Measurements from ENCODE around the gene MED25.

MED25 gene

DNA sequence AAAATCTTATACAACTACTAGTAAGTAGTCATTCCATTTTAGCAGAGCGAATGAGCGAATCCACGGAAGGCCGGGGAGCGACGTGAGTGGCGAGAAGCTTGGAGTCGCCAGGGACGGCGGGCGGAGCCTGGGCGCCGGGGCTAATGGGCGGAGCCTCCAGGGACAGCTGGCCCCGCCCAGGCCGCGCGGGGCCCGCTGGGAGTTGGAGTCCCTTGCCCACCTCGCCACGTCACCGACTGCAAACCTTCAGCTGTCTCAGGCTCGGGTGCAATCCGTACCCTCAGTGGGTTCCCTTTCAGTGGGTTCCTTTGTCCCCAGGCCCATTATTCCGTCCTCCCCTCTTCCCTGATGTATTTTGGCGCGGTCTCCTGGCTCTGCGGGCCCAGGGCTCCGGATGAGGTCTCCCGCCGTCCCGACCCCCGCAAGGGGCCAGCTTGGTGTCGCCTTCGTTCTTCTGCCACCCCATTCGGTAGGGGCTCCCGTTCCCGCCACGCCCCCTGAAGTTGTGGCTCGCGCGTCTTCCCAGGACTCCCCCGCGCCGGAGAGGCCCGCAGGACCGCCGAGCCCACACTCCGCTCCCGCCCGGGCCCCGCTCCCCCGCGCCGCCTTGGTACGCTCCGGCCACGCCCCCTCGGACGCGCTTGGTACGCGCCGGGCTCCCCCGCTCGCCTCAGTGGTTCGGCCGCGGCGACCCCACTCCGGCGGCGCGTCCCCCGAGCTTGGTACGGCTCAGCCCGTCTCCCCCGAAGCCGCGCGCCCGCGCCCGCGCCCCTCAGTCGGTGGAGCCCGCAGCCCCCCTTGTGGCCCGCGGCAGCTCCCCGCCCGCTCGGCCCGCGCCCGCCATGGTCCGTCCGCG, 32.6 kb downstream of the MED25 start, which contains the start of gene PTOV1:
TSS of gene PTOV1 (plus strand) at position 673 of the 856 bp plus-strand sequence.
- no peaks in the 10 kb centered on the region for H3K27me3 Mint-ChIP-seq
- peak; percentile 94 for DNase-seq
- peaks cover 45% of the 10 kb centered on the region for H3K4me1 Mint-ChIP-seq (ENCODE audit: low read depth)
- H3K4me3 Mint-ChIP-seq: peak within 1 kb of the TSS; percentile 85
- peaks cover 10% of the 10 kb centered on the region for H3K9me3 Mint-ChIP-seq
- H3K36me3 Mint-ChIP-seq (ENCODE audit: low read depth): peaks cover 25% of the 10 kb centered on the region
- H3K27ac Mint-ChIP-seq: peak within 1 kb of the TSS; percentile 97

DNA sequence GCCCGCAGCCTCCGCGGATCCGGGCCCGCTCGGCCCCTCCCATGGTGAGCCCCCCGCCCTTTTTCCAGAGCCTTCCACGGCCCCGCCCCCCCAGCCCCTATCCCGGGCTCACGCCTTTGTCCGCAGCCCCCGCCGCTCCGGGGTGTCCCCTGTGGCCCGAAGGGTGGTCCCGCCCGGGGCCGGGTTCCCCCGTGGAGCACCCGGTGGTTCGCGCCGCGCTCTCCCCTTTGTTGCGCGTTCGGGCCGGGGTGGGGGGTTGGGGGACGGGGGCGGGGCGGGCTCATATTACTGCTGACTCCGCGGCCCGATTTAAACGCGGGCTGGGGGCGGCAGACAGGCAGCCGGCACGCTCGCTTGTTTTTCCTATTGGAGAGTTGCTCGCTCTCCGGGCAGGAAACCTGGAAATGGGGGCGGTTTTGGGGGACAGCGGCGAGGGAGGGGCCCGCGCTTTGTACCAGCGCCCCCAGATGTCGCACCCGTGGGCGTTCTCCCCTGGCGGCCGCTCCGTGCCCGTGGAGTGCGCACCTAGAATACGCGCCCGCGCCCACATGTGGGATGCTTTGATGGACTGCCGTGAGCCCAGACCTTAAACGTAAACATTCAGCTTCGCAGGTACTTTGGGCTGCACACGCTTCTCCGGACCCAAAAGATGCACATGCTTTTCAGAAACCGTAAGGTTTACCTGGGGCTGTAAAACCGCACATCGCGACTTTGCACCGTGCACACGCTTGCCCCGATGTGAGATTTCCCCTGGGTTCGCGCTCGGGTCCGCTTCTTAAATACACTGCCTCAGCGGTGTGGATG, 33.6 kb downstream of the MED25 start:
- peak; percentile 53 for DNase-seq
- no peaks in the 10 kb centered on the region for H3K27me3 Mint-ChIP-seq
- H3K36me3 Mint-ChIP-seq (ENCODE audit: low read depth): peaks cover 34% of the 10 kb centered on the region
- H3K27ac Mint-ChIP-seq: peak overlapping the region; percentile 75
- H3K4me1 Mint-ChIP-seq (ENCODE audit: low read depth): peaks cover 45% of the 10 kb centered on the region
- H3K9me3 Mint-ChIP-seq: peaks cover 10% of the 10 kb centered on the region
- H3K4me3 Mint-ChIP-seq: peak overlapping the region; percentile 76

DNA sequence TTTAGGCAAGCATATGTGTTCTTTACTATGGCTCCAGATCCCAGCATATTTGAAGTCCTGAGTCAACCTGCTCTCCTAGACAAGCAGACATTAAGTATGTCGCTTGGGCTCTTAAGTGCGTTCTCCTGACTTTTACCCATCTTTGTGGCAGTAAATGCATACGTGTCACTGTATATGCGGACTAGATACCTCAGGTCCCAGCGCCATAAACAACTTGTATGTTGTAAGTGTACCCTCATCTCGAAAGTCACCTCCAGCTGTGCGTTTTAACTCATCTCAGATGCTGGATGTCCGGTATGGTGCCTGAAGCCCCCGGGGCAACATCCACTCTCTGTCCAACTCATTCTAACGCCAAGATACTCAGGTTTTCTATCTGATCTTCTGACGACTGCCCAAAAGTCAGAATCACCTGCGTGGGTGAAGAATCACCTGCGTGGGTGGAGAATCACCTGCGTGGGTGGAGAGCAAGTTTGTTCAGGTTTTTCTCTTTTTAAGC, 34.6 kb downstream of the MED25 start:
- H3K36me3 Mint-ChIP-seq (ENCODE audit: low read depth): peaks cover 44% of the 10 kb centered on the region
- H3K4me1 Mint-ChIP-seq (ENCODE audit: low read depth): peaks cover 43% of the 10 kb centered on the region
- peak overlapping the region; percentile 75 for H3K27ac Mint-ChIP-seq

DNA sequence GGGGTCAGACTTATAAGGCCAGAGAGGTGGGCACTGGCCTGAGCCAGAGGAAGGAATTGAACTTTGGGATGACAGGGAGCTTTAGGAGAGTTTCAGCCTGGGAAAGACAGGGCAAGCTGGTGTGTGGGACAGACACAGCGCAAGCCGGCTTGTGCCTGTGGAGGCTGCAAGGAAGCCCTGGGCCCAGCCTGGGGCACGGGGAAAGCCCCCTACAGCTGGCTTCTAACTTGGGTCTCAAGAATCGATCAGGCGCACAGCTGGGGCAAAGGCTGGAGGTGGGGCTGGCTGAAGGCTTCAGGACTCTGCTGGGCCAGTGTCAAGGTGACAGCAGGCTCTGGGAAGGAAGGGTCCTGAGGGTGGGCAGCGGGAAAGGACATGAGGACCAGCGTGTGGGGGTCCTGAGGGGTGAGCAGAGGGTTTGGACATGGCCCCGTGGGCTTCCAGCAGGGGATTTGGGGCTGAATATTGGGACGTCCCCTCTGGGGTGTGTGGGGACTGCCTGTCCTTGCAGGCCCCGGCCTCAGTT, 35.8 kb downstream of the MED25 start:
- no peaks in the 10 kb centered on the region for H3K27me3 Mint-ChIP-seq
- H3K27ac Mint-ChIP-seq: peak overlapping the region; percentile 59
- H3K36me3 Mint-ChIP-seq (ENCODE audit: low read depth): peaks cover 57% of the 10 kb centered on the region
- H3K9me3 Mint-ChIP-seq: peaks cover 9% of the 10 kb centered on the region
- peaks cover 33% of the 10 kb centered on the region for H3K4me1 Mint-ChIP-seq (ENCODE audit: low read depth)
- peak overlapping the region; percentile 8 for H3K4me3 Mint-ChIP-seq
- peak; percentile 35 for DNase-seq

More for the DNA sequence above, 34.6 kb downstream of the MED25 start:
- Mint-ChIP-seq H3K4me3 (peak overlapping the region; percentile 76), H3K27me3 (no peaks in the 10 kb centered on the region), H3K9me3 (peaks cover 10% of the 10 kb centered on the region)
- no peak for DNase-seq

DNA sequence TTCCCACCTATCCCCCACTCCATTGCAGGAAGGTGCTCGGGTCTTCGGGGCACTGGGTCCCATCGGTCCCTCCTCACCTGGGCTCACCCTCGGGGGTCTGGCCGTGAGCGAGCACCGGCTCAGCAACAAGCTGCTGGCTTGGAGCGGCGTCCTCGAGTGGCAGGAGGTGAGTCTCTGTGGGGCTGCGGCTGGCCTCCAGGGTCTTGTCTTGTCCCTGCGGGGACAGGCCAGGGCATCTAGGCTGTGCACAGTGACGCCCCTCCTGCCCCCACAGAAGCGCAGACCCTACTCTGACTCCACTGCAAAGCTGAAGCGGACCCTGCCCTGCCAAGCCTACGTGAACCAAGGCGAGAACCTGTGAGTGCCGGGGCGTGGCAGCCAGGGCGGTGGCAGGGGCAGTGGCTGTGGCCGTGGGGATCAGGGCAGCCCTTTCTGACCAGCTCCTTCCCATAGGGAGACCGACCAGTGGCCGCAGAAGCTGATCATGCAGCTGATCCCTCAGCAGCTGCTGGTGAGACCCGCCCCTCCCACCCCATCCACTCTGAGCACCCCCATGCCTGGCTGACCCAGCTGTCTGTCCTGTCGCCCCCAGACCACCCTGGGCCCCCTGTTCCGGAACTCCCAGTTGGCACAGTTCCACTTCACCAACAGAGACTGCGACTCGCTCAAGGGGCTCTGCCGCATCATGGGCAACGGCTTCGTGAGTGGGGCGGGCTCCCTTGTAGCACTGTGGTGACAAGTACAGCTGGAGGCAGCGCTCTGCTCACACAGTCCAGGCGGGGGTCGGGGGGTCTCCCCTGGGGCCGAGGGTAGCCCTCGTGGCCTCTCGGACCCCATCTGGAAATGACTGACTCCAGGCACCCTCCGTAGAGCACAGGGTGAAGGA, 36.5 kb downstream of the MED25 start:
- H3K27ac Mint-ChIP-seq: no peak overlapping the region
- DNase-seq: peak; percentile 40
- peaks cover 5% of the 10 kb centered on the region for H3K9me3 Mint-ChIP-seq
- peaks cover 28% of the 10 kb centered on the region for H3K4me1 Mint-ChIP-seq (ENCODE audit: low read depth)
- H3K27me3 Mint-ChIP-seq: no peaks in the 10 kb centered on the region
- no peak overlapping the region for H3K4me3 Mint-ChIP-seq
- peaks cover 64% of the 10 kb centered on the region for H3K36me3 Mint-ChIP-seq (ENCODE audit: low read depth)

DNA sequence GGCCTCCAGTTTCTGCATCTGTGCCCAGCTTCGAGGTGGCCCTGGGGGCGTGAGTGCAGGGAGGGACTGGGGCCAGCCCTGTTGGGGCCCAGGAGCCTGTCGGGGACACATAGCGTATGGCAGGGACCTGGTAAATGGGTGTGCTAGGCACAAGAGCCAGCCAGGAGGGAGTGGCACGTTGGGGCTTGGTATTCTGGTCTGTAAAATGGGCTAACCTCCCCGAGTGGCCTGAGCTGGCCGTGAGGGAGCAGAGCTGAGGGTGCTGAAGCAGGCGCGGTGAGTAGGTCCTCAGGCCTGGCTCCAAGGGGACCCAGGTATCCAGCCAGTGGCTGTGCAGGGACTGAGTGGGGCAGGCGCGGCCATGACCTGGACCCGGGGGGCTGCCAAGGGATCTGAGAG, 37.2 kb downstream of the MED25 start:
- Mint-ChIP-seq H3K36me3 (ENCODE audit: low read depth) (peaks cover 64% of the 10 kb centered on the region), H3K4me1 (ENCODE audit: low read depth) (peaks cover 21% of the 10 kb centered on the region), H3K9me3 (no peaks in the 10 kb centered on the region), H3K4me3 (peak overlapping the region; percentile 23), H3K27me3 (no peaks in the 10 kb centered on the region), H3K27ac (peak overlapping the region; percentile 88)
- no peak for DNase-seq

DNA sequence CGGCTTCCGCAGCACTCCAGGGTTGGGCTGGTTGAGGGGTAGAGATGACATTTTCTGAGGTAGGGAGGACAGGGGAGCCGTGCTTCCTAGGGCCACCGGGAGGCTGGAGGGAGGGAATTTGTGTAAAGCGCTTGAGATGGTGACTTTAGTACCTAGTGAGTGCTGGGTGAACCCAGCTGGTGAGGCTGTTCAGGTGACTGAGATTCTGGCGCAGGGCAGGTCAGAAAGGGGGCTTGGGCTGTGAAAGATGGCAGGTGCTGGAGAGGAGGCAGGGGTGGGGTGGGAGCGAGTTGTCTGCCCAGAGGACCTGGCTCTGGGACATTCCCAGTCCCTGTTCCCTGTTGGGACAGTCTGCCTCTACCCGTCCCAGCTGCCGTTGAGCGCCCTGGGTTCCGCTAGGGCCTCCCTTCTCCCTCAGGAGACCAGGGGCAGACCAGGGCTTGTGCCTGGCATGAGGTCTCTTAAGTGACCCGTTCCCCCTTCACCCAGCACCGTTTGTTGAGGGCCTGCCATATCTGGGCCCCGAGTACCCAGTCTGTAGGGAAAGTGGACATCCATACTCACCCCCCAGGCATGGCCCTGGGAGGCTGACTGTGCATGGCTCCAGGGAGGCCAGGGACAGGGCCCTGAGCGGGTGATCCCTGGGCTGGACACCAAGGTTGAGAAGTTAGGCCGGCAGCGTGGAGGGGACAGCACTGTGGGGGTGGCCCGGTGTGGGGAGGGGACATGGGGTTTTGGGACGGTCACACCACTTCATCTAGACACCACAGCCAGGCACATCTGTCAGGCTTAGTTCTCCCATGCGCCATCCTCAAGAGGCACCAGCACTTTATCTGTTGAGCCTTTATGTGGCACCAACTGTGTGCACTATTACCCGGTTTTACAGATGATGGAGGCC, 37.8 kb downstream of the MED25 start:
- H3K27me3 Mint-ChIP-seq: no peaks in the 10 kb centered on the region
- peaks cover 68% of the 10 kb centered on the region for H3K36me3 Mint-ChIP-seq (ENCODE audit: low read depth)
- H3K4me1 Mint-ChIP-seq (ENCODE audit: low read depth): peaks cover 21% of the 10 kb centered on the region
- DNase-seq: peak; percentile 34
- H3K9me3 Mint-ChIP-seq: no peaks in the 10 kb centered on the region
- peak overlapping the region; percentile 23 for H3K4me3 Mint-ChIP-seq
- H3K27ac Mint-ChIP-seq: peak overlapping the region; percentile 88

DNA sequence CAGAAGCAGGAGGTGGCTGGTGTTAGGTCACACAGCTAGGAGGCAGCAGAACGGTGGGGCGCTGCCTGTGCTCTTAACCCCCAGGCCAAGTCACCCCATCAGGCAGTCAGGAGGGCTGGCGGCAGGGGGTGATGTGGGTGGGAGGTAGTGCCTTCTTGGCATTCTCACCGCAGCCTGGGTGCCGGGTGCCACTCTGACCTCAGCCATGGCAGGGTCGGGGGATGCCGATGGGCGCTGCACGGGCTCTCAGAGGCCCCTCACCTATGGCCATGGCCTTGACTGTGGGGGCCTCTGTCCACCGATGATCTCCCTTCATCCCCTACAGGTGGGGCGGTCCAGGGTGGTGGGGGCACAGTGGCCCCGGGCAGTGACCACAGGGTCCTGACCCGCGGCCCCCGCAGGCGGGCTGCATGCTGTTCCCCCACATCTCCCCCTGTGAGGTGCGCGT, 38.5 kb downstream of the MED25 start:
- peak overlapping the region; percentile 88 for H3K27ac Mint-ChIP-seq
- peaks cover 21% of the 10 kb centered on the region for H3K4me1 Mint-ChIP-seq (ENCODE audit: low read depth)
- no peaks in the 10 kb centered on the region for H3K9me3 Mint-ChIP-seq
- H3K4me3 Mint-ChIP-seq: no peak overlapping the region
- no peak for DNase-seq
- H3K36me3 Mint-ChIP-seq (ENCODE audit: low read depth): peaks cover 72% of the 10 kb centered on the region
- H3K27me3 Mint-ChIP-seq: no peaks in the 10 kb centered on the region

DNA sequence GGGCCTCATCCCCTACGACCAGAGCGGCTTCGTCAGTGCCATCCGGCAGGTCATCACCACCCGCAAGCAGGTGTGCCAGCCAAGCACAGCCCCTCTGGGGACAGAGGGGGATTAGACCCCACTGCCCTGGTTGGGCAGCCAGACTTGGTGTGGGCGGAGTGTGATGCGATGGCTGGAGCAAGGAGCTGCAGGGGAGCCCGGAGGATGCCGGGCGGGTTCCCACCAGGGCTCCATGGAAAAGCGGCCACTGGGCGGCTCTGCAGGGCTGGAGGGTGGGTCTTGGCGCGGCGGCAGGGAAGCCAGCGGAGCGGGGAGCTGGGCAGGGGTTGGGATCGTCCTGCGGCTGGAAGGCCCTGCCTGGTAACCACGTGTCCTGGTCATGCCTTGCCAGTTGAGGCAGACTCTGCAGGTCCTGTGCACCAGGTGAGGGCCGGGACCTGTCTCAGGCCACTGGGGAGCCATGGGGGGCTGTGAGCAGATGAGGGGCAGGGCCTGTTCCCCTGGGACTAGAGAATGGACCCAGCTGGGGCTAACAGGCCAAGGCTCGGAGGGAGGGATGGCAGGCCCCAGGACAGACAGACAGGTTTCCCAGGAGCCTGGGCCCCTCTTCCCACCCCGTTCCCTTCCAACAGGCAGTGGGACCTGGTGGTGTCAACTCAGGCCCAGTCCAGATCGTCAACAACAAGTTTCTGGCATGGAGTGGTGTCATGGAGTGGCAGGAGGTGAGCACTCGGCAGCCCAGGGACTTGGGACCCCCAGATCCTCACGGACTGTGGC, 39.2 kb downstream of the MED25 start:
- no peak for DNase-seq
- Mint-ChIP-seq H3K4me3 (no peak overlapping the region), H3K9me3 (no peaks in the 10 kb centered on the region), H3K27me3 (no peaks in the 10 kb centered on the region), H3K4me1 (ENCODE audit: low read depth) (peaks cover 16% of the 10 kb centered on the region), H3K27ac (peak overlapping the region; percentile 38), H3K36me3 (ENCODE audit: low read depth) (peaks cover 75% of the 10 kb centered on the region)

DNA sequence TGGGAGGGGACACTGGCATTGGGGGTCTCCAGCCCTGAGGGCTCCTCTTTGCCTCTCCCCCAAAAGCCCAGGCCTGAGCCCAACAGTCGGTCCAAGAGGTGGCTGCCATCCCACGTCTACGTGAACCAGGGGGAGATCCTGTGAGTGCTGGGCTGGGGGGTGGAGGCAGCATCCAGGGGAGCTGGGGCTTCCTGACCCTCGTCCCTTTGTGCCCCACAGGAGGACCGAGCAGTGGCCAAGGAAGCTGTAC, 39.7 kb downstream of the MED25 start:
- no peak overlapping the region for H3K4me3 Mint-ChIP-seq
- H3K9me3 Mint-ChIP-seq: no peaks in the 10 kb centered on the region
- DNase-seq: no peak
- H3K27me3 Mint-ChIP-seq: no peaks in the 10 kb centered on the region
- peaks cover 11% of the 10 kb centered on the region for H3K4me1 Mint-ChIP-seq (ENCODE audit: low read depth)
- peaks cover 74% of the 10 kb centered on the region for H3K36me3 Mint-ChIP-seq (ENCODE audit: low read depth)
- peak overlapping the region; percentile 38 for H3K27ac Mint-ChIP-seq

DNA sequence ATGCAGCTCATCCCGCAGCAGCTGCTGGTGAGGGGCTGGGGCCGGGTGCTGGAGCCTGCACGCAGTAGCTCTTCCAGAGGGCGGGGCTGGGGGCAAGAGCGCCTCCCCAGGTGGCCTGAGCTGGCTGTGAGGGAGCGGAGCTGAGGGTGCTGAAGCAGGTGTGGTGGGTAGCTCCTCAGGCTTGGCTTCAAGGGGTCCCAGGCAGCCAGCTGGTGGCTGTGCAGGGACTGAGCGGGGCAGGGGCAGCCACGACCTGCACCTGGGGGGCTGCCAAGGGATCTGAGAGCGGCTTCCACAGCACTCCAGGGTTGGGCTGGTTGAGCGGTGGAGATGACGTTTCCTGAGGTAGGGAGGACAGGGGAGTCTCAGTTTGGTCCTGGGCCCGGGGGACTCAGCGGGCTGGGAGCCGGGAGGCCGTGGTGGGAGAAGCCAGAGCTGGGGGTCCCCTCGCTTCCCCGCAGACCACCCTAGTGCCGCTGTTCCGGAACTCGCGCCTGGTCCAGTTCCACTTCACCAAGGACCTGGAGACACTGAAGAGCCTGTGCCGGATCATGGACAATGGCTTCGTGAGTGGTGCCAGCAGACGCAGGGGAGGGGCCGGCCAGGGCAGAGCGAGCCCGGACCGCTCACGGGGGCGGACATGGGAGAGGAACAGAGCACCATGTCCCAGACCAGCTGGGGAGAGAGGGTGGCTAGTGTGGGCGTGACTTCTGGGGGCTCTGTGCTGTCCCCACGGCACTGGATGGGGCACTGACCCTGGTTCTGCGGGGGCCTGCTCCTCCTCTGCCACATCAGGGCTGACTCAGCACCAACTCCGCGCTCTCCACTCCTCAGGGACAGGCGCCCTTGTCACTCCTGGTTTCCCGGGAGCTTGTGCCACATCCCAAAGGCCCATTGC, 40.2 kb downstream of the MED25 start:
- Mint-ChIP-seq H3K4me1 (ENCODE audit: low read depth) (peaks cover 9% of the 10 kb centered on the region), H3K4me3 (no peak overlapping the region), H3K9me3 (no peaks in the 10 kb centered on the region), H3K27ac (peak overlapping the region; percentile 33), H3K36me3 (ENCODE audit: low read depth) (peaks cover 78% of the 10 kb centered on the region), H3K27me3 (no peaks in the 10 kb centered on the region)
- no peak for DNase-seq
